ENCODE data around the gene FBXL16.

GRCh38 chr16:648781-649589 lies 56.6 kb downstream of the FBXL16 start, which contains the start of gene WDR90:
- no peak for TF ChIP-seq EZH2 (IDR thresholded peaks at IDR 0.05; ENCODE audit: low read length, missing control alignments)
- TF ChIP-seq CTCF (conservative IDR thresholded peaks at IDR 0.05 in 1 of 2, IDR thresholded peaks at IDR 0.05 in 1 of 2; ENCODE audit: low read depth in 1 of 2, low read length in 2 of 2): no peak
